Neuronal stem cell (in vitro differentiated cells): ENCODE measurements around the gene HELZ.

Experiments used
- DNase-seq: peaks from one replicate; pipeline ENCODE4 v3.0.0-alpha.2; 2013; ENCODE audit warnings: low spot score
- H2AFZ ChIP-seq: one replicate; pipeline ENCODE4 v1.6.1; 2013; ENCODE audit warnings: mild to moderate bottlenecking, low read length, inconsistent platforms
- H2AK5ac ChIP-seq: 2 replicates; pipeline ENCODE4 v1.6.1; 2013; ENCODE audit warnings: low read depth, mild to moderate bottlenecking, inconsistent platforms, low read length, moderate library complexity, mixed read lengths
- H2BK120ac ChIP-seq: 2 replicates; pipeline ENCODE4 v1.6.1; 2013; ENCODE audit warnings: low read depth, mild to moderate bottlenecking, inconsistent platforms, low read length, moderate library complexity, mixed read lengths
- H2BK12ac ChIP-seq: one replicate; pipeline ENCODE4 v1.6.1; 2013; ENCODE audit warnings: low read length, inconsistent platforms
- H2BK15ac ChIP-seq: 2 replicates; pipeline ENCODE4 v1.6.1; 2013; ENCODE audit warnings: mild to moderate bottlenecking, low read length, inconsistent platforms, mixed read lengths
- H2BK5ac ChIP-seq: one replicate; pipeline ENCODE4 v1.6.1; 2013; ENCODE audit warnings: inconsistent platforms, mild to moderate bottlenecking, low read length, moderate library complexity
- H3K14ac ChIP-seq: one replicate; pipeline ENCODE4 v1.6.1; 2013; ENCODE audit warnings: low read length, inconsistent platforms
- H3K18ac ChIP-seq: 2 replicates; pipeline ENCODE4 v1.6.1; 2013; ENCODE audit warnings: low read length, inconsistent platforms
- H3K23ac ChIP-seq: 2 replicates; pipeline ENCODE4 v1.6.1; 2013; ENCODE audit warnings: low read depth, mild to moderate bottlenecking, mixed read lengths, low read length, inconsistent platforms; ENCODE audit not compliant: poor library complexity
- H3K27ac ChIP-seq: replicated peaks from 3 replicates; pipeline ENCODE4 v1.5.1; 2013; ENCODE audit warnings: low read length, inconsistent platforms
- H3K27me3 ChIP-seq, 3 experiments: 2 replicates each; pipeline ENCODE4 v1.6.1; 2013; ENCODE audit warnings: low read length in 3 of 3, mild to moderate bottlenecking in 2 of 3, inconsistent platforms in 1 of 3, low read depth in 1 of 3, mixed read lengths in 1 of 3, moderate library complexity in 1 of 3; ENCODE audit not compliant: control insufficient read depth in 3 of 3, insufficient read depth in 3 of 3
- H3K36me3 ChIP-seq, 2 donors: replicated peaks in 1 of 2; 2 replicates each; pipeline ENCODE4 v1.6.1; 2013; ENCODE audit warnings: low read length in 2 of 2; ENCODE audit not compliant: control insufficient read depth in 2 of 2, insufficient read depth in 2 of 2
- H3K4ac ChIP-seq: 2 replicates; pipeline ENCODE4 v1.6.1; 2013; ENCODE audit warnings: inconsistent platforms, mild to moderate bottlenecking, low read length, moderate library complexity
- H3K4me1 ChIP-seq, 2 donors: 1 replicate in 1 of 2; 2 replicates in 1 of 2; pipeline ENCODE4 v1.6.1; 2013; ENCODE audit warnings: low read length in 2 of 2, low read depth in 1 of 2; ENCODE audit not compliant: control insufficient read depth in 2 of 2, insufficient read depth in 1 of 2
- H3K4me2 ChIP-seq: one replicate; pipeline ENCODE4 v1.6.1; 2013; ENCODE audit warnings: mild to moderate bottlenecking, low read length, inconsistent platforms; ENCODE audit not compliant: insufficient read depth, poor library complexity, severe bottlenecking
- H3K4me3 ChIP-seq, 2 donors: 2 replicates each; pipeline ENCODE4 v1.5.1; 2013; ENCODE audit warnings: low read length in 2 of 2, mild to moderate bottlenecking in 2 of 2, inconsistent platforms in 1 of 2, moderate library complexity in 1 of 2
- H3K79me1 ChIP-seq: one replicate; pipeline ENCODE4 v1.6.1; 2013; ENCODE audit warnings: low read depth, mild to moderate bottlenecking, inconsistent platforms, low read length, moderate library complexity
- H3K9ac ChIP-seq: one replicate; pipeline ENCODE4 v1.6.1; 2013; ENCODE audit warnings: mild to moderate bottlenecking, low read depth, low read length, inconsistent platforms; ENCODE audit not compliant: poor library complexity
- H3K9me3 ChIP-seq, 2 donors: replicated peaks in 1 of 2; 2 replicates each; pipeline versions ENCODE3 to v1.6.1; 2013; ENCODE audit warnings: low read length in 2 of 2, mild to moderate bottlenecking in 2 of 2, inconsistent platforms in 1 of 2, low read depth in 1 of 2, mixed read lengths in 1 of 2, moderate library complexity in 1 of 2; ENCODE audit not compliant: control insufficient read depth in 2 of 2, insufficient read depth in 1 of 2
- H4K8ac ChIP-seq: one replicate; pipeline ENCODE4 v1.6.1; 2013; ENCODE audit warnings: low read depth, mild to moderate bottlenecking, inconsistent platforms, low read length, moderate library complexity
- H4K91ac ChIP-seq: one replicate; pipeline ENCODE4 v1.6.1; 2013; ENCODE audit warnings: low read length, low read depth, mild to moderate bottlenecking, inconsistent platforms; ENCODE audit not compliant: poor library complexity
- WGBS, 2 donors: extraction: QIAGEN DNeasy Blood & Tissue Kit; methylation state at CpG; one replicate each; pipeline ENCODE4 v1.1.7; 2013; ENCODE audit warnings: missing lambda C conversion rate in 2 of 2, mixed read lengths in 1 of 2; ENCODE audit not compliant: insufficient read length in 2 of 2, insufficient replicate concordance in 1 of 2; ENCODE audit errors: extremely low coverage in 2 of 2; 5-methylcytosine and 5-hydroxymethylcytosine counted together

The HELZ gene

GRCh38 chr17:67130768-67131167 is 114.2 kb downstream of the HELZ start:
- H3K9ac ChIP-seq: no peak overlapping the region
- H4K91ac ChIP-seq: no peak overlapping the region
- H3K36me3 ChIP-seq: peaks cover 3 to 39% of the 10 kb centered on the region in 2 donors
- no peak overlapping the region for H4K8ac ChIP-seq
- H3K23ac ChIP-seq: no peak overlapping the region
- peaks cover 0 to 4% of the 10 kb centered on the region in 2 donors for H3K4me1 ChIP-seq
- H3K27ac ChIP-seq: no peak overlapping the region
- no peak for DNase-seq
- no peak overlapping the region for H2BK120ac ChIP-seq
- H3K14ac ChIP-seq: no peak overlapping the region
- no peak overlapping the region for H3K4me3 ChIP-seq
- H3K9me3 ChIP-seq: no peaks in the 10 kb centered on the region
- WGBS, 2 donors: no CpG with 5 or more reads among the region's 4 CpGs
- H2AK5ac ChIP-seq: no peak overlapping the region
- no peak overlapping the region for H2BK15ac ChIP-seq
- H3K18ac ChIP-seq: no peak overlapping the region
- no peaks in the 10 kb centered on the region for H3K27me3 ChIP-seq
- no peak overlapping the region for H2BK5ac ChIP-seq
- H2BK12ac ChIP-seq: no peak overlapping the region
- no peak overlapping the region for H2AFZ ChIP-seq
- no peaks in the 10 kb centered on the region for H3K79me1 ChIP-seq
- no peak overlapping the region for H3K4ac ChIP-seq
- H3K4me2 ChIP-seq: no peak overlapping the region

- H2BK12ac ChIP-seq: no peak overlapping the region
- whole genome bisulfite sequencing, 2 donors: no CpG with 5 or more reads among the region's 3 CpGs
- no peak overlapping the region for H2AK5ac ChIP-seq
- peaks cover 3 to 39% of the 10 kb centered on the region in 2 donors for H3K36me3 ChIP-seq
- H2BK120ac ChIP-seq: no peak overlapping the region
- no peak overlapping the region for H4K8ac ChIP-seq
- H3K14ac ChIP-seq: no peak overlapping the region
- H3K27me3 ChIP-seq: no peaks in the 10 kb centered on the region
- no peak overlapping the region for H3K18ac ChIP-seq
- no peak overlapping the region for H4K91ac ChIP-seq
- no peak overlapping the region for H3K9ac ChIP-seq
- no peak overlapping the region for H3K27ac ChIP-seq
- H3K4ac ChIP-seq: no peak overlapping the region
- H2AFZ ChIP-seq: no peak overlapping the region
- no peak overlapping the region for H2BK5ac ChIP-seq
- no peaks in the 10 kb centered on the region for H3K79me1 ChIP-seq
- H3K23ac ChIP-seq: no peak overlapping the region
- DNase-seq: no peak
- H3K4me2 ChIP-seq: no peak overlapping the region
- no peak overlapping the region for H2BK15ac ChIP-seq
- H3K4me1 ChIP-seq: peaks cover 0 to 4% of the 10 kb centered on the region in 2 donors
- no peaks in the 10 kb centered on the region for H3K9me3 ChIP-seq
- H3K4me3 ChIP-seq: no peak overlapping the region
Observed at GRCh38 chr17:67129283-67129682, 115.7 kb downstream of the HELZ start.

GRCh38 chr17:67128700-67129099 is 116.3 kb downstream of the HELZ start:
- Histone ChIP-seq H3K36me3 (peaks cover 3 to 40% of the 10 kb centered on the region in 2 donors), H2BK120ac (no peak overlapping the region), H3K9ac (no peak overlapping the region), H2BK12ac (no peak overlapping the region), H3K14ac (no peak overlapping the region), H3K23ac (no peak overlapping the region), H3K27ac (no peak overlapping the region), H3K27me3 (no peaks in the 10 kb centered on the region), H2BK15ac (no peak overlapping the region), H3K79me1 (no peaks in the 10 kb centered on the region), H4K91ac (no peak overlapping the region), H2AFZ (no peak overlapping the region), H3K4me2 (no peak overlapping the region), H2BK5ac (no peak overlapping the region), H3K18ac (no peak overlapping the region), H3K4ac (no peak overlapping the region), H4K8ac (no peak overlapping the region), H3K4me3 (no peak overlapping the region), H2AK5ac (no peak overlapping the region), H3K4me1 (peaks cover 0 to 4% of the 10 kb centered on the region in 2 donors), H3K9me3 (no peaks in the 10 kb centered on the region)
- WGBS, 2 donors: no CpG with 5 or more reads among the region's 3 CpGs
- DNase-seq: no peak

GRCh38 chr17:67127925-67128324 is 117.1 kb downstream of the HELZ start:
- Histone ChIP-seq H3K4me1 (peaks cover 0 to 4% of the 10 kb centered on the region in 2 donors), H3K23ac (no peak overlapping the region), H3K27ac (no peak overlapping the region), H3K9ac (no peak overlapping the region), H3K14ac (no peak overlapping the region), H3K18ac (no peak overlapping the region), H2BK12ac (no peak overlapping the region), H2BK5ac (no peak overlapping the region), H2AFZ (no peak overlapping the region), H2AK5ac (no peak overlapping the region), H4K8ac (no peak overlapping the region), H3K4me3 (no peak overlapping the region), H3K79me1 (no peaks in the 10 kb centered on the region), H3K4ac (no peak overlapping the region), H2BK15ac (no peak overlapping the region), H3K36me3 (peaks cover 3 to 47% of the 10 kb centered on the region in 2 donors), H3K9me3 (no peaks in the 10 kb centered on the region), H3K4me2 (no peak overlapping the region), H4K91ac (no peak overlapping the region), H2BK120ac (no peak overlapping the region), H3K27me3 (no peaks in the 10 kb centered on the region)
- no peak for DNase-seq
- WGBS, 2 donors: no CpG with 5 or more reads among the region's 2 CpGs
